Stimulated activated CD8-positive, alpha-beta memory T cell treated with anti-CD3 and anti-CD28 coated beads, Interleukin-2, amount 100 ng/mL, for 48 hours (primary cell): Measurements from ENCODE around the gene SORBS1.

Experiments used
- DNase-seq, 2 donors: peaks; one replicate each; pipeline ENCODE4 v3.0.0-alpha.2; 2020; ENCODE audit warnings: low read depth in 2 of 2

Gene SORBS1

GRCh38 chr10:95539560-95540284 lies 21.4 kb downstream of the SORBS1 start:
- DNase-seq, result no peak

- DNase-seq, result no peak
Observed at GRCh38 chr10:95538412-95538811, 22.8 kb downstream of the SORBS1 start.

DNA sequence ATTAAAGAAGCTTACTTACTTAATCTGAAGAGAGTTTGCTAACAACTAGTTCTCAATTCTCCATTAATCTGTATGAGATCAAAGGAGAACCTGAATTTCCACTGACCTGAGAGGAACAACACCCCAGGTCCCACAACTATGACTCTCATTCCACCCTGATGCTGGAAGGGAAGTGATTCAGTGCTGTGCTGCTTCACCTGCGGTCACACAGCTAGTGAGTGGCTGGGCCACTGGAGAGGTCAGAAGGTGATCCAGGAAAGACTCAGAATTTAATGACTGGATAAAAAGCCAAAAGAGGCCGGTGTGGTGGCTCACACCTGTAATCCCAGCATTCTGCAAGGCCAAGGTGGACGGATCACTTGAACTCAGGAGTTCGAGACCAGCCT lies 23.6 kb downstream of the SORBS1 start:
- no peak for DNase-seq

- no peak for DNase-seq
Observed at GRCh38 chr10:95536894-95537541, 24.2 kb downstream of the SORBS1 start.

- no peak for DNase-seq
Observed at GRCh38 chr10:95536017-95536416, 25.2 kb downstream of the SORBS1 start.

DNA sequence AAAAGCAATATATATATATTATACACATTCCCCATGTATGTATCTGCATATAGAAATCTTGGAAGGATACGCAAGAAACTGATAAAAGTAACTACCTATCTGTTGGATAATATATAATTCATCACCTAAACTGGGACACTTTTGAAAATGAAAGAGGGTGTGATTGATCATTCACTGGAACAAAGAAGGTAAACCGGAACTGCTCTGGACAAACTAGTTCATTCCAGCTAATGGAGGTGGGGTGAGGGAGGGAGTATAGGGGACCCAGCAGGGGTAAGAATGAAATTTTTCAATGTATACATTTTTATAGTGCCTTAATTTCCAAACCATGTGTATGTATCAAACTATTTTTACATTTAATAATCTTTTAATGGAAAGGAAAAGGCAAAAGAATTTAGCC lies 25.6 kb downstream of the SORBS1 start:
- DNase-seq, result no peak

GRCh38 chr10:95533590-95533989 lies 27.6 kb downstream of the SORBS1 start:
- no peak for DNase-seq

DNA sequence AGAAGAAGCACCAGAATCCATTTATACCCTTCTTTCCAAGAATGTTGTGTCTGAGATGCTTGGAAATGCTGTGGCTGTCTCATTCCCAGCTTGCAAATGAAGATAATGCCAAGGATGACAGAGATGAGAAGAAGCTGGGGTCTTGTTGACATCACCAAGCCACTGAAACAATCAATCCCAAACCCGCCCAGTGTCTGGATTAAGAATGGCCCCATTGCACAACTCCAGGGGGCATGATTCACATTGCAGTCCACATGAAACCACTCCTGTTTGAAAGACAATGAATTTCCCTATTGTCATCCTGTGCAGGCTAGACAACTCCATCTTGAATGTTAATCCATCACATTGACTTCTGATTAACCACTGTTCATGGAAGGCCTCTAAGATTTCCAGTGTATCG lies 28.6 kb downstream of the SORBS1 start:
- no peak for DNase-seq

- no peak for DNase-seq
Observed at GRCh38 chr10:95531994-95532399, 29.2 kb downstream of the SORBS1 start.

DNA sequence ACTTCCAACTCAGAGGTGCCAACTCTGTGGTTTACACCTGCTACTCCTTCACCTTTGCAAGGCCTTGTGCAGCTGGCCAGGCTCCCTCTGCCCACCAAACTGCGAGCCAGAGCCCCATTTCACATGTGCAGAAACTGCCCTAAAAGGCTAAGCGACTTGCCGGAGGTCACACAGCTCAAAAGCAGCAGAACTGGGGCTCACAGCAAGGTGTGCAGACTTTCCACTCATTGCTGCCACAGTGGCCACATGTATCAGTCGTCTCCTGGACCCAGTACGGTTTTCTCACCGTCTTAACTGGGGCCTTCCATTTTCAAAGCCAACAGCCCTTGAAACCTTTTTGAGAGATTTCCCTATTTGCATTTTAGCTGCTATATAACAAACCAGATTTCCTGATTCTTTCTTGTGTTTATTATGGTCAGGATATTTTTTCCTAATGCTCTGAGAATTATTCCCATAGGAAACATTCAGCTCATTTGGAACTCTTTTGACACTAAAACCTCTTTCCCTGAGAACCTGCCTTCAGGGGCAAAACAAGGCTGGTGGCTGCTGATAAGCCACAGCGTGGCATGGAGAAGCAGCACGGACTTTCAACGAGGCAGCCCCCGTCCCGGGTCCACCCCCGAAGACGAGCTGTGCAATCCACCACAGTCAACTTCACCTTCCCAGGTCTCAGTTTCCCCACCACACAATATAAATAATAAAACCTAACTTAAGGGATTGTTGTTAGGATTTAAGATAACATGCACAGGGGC lies 29.9 kb downstream of the SORBS1 start:
- no peak for DNase-seq

- DNase-seq, result no peak
Observed at GRCh38 chr10:95530561-95530960, 30.6 kb downstream of the SORBS1 start.

GRCh38 chr10:95530029-95530428 lies 31.1 kb downstream of the SORBS1 start:
- no peak for DNase-seq

DNA sequence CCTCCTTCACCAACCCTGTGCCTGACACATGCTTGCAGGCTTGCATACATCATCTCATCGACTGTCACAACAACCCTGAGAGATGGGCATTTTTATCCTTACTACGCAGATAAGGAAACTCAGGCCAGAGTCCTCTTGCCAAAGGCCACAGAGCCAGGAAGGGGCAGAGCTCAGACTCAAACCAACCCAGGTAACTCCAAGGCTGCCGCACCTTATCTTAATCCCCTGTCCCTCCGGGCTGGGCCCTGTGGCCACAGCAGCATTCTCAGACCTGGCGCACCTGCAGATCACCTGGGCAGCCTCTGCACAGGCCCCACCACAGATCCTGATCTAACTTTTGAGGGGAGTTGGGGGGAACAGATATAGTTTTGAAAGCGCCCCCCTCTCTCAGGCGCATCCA lies 35.1 kb downstream of the SORBS1 start:
- DNase-seq, result no peak

DNA sequence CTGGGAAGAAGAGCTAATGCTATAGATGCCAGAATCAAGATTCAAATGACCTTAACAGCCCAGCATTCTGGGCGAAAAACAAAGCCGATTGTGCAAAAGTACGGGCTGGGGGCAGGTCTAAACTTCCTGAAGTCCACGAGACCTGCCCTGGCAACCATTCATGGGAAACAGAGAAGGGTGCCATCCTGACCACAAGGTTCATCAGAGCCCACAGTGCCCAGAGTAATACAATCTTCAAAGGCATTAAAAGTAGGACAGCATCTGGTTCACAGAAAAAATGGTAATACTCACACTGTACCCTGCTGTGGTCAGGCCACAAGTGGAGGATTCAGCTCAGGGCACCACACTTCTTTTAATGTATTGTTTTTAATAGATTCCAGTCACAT lies 36.1 kb downstream of the SORBS1 start:
- DNase-seq, result no peak

DNA sequence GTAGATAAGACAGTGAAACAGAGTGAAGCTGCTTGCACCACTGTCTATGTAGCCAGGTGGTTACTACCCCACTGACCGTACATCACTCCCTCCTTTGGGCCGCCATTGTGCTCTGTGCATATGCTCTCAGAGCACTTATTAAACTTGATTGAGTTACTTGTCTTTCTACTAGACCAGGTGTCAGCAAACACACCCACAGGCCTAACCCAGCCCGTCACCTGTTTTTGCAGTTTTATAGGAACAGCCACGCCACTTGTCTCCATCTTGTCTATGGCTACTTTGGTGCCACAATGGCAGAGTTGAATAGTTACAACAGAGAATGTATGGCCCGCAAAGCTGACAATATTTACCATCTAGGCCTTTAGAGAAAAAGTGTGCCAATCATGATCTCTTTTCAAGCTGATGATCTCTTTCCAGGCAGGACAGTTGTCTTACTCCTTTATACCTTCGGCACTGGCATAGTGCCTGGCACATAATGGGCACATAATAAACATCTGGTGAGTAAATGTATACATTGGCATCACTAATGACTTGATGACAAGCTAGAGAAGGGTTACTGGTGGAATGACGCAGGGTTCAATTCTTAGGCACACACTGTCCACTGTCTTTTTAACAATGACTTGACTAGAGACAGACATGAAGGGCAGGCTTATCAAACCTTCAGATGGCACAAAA lies 36.7 kb downstream of the SORBS1 start:
- DNase-seq, result no peak

DNA sequence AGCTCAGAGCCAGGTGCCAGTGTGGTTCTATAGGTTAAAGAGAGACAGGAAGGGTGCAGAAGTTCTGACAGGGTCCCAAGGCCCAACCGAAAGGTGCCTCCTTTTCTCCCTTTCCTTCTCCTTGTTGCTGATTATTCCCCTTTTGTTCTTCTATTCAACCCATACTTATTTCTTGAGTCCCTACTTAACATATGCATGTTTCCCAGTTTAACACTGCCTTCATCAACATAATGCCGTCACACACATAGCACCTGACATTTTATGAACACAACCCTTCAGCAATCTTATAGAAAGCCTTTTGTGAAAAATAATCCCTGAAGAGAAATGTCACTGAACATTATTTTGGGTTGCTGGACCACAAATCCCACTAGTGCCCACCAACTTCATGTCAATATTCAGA lies 39.1 kb downstream of the SORBS1 start:
- DNase-seq, result no peak

DNA sequence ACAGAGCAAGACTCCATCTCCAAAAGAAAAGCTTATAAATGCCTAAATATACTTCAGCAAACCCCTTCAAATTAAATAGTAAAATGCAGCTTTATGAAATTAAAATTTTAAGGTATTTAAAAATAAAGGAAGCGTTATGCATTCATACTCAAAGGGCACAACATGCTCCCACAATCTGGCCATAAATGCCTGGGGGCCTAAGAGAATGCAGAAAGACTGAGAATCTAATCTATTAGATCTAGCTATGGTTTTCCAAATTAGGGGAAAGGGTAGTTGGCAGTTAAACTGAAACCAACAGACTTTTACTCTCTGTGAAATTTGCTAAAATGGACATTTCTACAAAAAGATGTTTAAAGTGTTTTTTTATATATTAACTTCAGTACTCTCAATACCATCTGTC lies 40.6 kb downstream of the SORBS1 start:
- no peak for DNase-seq

DNA sequence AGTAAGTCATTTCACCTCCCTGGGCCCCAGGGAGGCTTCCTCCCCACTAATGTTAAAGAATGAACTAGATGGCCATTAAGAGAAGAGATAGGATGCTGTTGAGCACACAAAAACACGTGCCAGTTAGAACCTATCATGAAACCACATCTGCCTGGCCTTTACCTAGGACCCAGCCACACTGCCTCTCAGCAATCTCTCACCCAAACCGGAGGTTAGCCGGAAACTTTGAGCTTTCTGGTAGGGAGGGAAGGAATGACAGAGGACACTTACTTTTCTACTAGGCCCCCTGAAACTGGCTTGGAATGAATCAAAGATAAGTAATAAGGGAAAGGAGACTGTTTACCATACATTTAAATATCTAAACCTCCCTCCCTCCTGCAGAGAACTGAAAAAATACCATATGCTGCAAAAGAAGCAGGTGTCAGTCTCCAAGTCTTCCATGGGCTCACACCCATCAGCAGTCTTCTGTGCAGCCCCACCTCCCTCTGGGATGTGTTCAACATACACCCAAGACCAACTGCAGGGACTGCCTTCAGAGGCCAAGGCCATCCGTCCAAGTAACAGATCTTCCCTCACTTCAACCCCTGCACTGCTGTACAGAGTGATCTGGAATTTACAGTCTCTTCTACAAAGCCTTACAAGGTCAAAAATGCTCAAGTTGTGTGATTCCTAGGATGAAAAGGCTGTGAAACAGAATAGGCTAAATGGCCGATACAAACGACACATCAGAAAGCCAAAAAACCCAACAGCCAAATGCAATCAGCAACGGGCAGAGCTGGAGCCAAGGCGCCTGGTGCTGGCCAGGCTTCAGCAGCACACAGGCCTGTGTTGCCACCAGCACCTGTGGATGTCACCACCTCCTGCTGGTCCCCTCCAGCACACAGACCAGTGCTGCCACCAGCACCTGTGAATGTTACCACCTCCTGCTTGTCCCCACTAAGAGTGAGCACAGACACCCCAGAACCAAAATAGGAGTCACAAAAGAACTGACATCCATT lies 42.4 kb downstream of the SORBS1 start:
- no peak for DNase-seq

DNA sequence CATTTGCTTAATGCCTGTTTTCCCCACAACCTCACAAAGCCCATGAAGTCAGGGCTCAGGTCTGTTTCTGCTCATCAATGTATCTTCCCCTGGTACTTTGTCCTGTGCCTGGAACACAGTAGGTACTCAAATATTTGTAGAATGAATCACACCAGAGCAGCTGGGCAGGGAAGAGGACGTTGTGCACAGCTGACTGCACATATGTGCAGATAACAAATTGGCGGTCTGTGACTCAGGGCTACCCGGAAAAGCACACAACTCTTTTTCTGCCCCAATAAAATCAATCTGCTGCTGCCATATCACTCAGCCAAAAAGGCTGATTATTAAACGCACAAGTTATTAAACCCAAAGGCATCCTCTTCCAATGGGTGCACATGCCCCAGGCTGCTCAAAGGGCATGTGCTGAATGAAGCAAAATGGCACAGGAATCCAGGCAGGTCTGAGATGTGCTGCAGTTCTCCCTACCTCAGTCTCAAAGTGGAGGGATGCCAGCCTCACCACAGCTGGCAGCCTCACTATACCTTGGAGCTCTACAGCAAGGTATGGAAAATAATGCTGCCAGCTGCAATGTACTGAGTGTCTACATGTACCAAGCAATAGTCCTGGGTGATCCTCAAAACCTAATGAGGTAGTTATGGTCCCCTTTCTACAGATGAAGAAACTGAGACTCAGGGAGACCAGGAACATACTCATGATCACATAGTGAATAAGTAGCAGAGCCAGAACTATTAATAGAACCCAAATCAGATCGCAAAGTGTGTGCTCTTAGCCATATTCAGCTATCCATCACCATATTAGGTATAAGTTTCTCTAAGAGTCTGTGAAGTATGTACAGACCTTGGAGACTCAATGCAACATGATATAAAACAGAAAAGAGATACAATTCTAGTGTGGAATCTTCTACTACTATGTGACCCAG lies 43.4 kb downstream of the SORBS1 start:
- DNase-seq, result no peak

- DNase-seq, result no peak
Observed at GRCh38 chr10:95516774-95517373, 44.3 kb downstream of the SORBS1 start.
